ENCODE measurements around the gene PTPRK. TPM values are rescaled to one million over a fixed set of nuclear protein-coding genes. Genes with fewer than 3 reads are reported as not detected.

Gene PTPRK
- total RNA-seq, 4 donors from 2014 or later = 20.0 to 64.2 (median 36.6) TPM

DNA sequence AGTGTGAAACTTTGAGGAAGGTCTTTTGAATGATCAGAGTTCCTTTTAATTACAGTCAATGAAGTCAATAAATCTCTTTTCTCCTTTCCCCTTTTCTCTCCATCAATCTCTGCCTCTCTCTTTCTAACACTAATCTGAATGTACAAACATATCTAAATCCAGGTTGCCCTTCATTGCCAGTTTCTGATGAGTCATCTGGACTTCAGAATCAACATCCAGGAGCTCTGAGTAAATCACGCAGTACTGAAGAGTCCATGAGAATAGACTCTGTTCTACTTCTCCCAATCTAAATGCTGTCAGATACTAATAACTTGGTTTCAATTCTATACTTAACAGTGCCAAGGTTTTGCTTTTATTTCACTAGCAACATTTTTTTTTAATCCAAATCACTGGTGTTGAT, 380.9 kb downstream of the PTPRK start:
- no peaks in the 10 kb centered on the region for H3K4me1 ChIP-seq
- intact Hi-C loops (cut with DNase I; ENCODE audit: low total_unique reads) = no loop called here
- no peaks in the 10 kb centered on the region for H3K27me3 ChIP-seq
- H3K27ac ChIP-seq = no peak overlapping the region
- H3K4me3 ChIP-seq = no peak overlapping the region
- TF ChIP-seq, protein P1, sequence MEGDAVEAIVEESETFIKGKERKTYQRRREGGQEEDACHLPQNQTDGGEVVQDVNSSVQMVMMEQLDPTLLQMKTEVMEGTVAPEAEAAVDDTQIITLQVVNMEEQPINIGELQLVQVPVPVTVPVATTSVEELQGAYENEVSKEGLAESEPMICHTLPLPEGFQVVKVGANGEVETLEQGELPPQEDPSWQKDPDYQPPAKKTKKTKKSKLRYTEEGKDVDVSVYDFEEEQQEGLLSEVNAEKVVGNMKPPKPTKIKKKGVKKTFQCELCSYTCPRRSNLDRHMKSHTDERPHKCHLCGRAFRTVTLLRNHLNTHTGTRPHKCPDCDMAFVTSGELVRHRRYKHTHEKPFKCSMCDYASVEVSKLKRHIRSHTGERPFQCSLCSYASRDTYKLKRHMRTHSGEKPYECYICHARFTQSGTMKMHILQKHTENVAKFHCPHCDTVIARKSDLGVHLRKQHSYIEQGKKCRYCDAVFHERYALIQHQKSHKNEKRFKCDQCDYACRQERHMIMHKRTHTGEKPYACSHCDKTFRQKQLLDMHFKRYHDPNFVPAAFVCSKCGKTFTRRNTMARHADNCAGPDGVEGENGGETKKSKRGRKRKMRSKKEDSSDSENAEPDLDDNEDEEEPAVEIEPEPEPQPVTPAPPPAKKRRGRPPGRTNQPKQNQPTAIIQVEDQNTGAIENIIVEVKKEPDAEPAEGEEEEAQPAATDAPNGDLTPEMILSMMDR (IDR thresholded peaks at IDR 0.05) = no peak
- TF ChIP-seq POLR2A (IDR thresholded peaks at IDR 0.05) = no peak
- H3K9me3 ChIP-seq = no peaks in the 10 kb centered on the region
- no peak for DNase-seq
- no peaks in the 10 kb centered on the region for H3K36me3 ChIP-seq

DNA sequence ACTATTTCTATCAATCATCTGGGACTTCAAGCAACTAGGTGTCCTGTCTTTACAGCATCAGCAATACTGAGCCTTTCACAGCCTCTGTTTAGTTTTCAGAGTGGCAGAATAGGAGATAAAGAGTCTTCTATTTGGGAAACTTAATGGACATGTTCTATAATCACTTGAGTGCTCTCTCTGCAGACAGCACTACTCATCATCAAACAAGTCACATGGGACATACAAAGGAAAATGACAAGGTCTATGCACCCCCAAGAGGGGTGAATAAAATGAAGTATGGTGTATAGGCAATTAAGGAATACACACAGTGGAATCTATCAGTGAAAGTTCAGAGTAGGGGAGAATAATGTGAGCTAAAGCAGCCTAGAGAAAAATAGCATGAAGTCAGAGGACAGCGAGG, 381.7 kb downstream of the PTPRK start:
- DNase-seq = no peak
- TF ChIP-seq, protein P1 (IDR thresholded peaks at IDR 0.05) = no peak
- no peak for TF ChIP-seq POLR2A (IDR thresholded peaks at IDR 0.05)
- no peak overlapping the region for H3K4me3 ChIP-seq
- intact Hi-C loops (cut with DNase I; ENCODE audit: low total_unique reads) = no loop called here
- no peaks in the 10 kb centered on the region for H3K27me3 ChIP-seq
- no peak overlapping the region for H3K27ac ChIP-seq
- no peaks in the 10 kb centered on the region for H3K4me1 ChIP-seq
- H3K9me3 ChIP-seq = no peaks in the 10 kb centered on the region
- no peaks in the 10 kb centered on the region for H3K36me3 ChIP-seq

DNA sequence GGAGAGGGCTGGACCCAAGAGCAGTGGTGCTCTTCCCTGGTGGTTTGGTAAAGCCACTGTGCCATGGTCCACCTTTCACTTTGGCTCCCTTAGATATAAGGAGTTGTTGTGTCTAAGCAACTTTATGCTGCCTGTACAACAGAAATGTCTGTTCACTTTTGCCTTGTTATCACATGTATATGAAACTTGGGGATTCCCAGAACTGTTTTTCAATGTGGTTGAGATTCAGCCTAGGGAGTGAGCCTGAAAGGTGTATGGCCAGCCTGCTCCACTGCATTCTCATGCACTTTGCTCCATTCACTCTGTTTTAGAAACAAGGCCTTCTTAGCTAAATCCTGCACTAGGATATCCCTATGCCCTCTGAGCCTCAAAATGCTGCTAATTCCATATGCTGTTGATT, 385.1 kb downstream of the PTPRK start:
- intact Hi-C loops (cut with DNase I; ENCODE audit: low total_unique reads) = no loop called here
- H3K4me3 ChIP-seq = no peak overlapping the region
- H3K27me3 ChIP-seq = no peaks in the 10 kb centered on the region
- no peaks in the 10 kb centered on the region for H3K4me1 ChIP-seq
- TF ChIP-seq, protein P1 (IDR thresholded peaks at IDR 0.05) = no peak
- TF ChIP-seq POLR2A (IDR thresholded peaks at IDR 0.05) = no peak
- H3K9me3 ChIP-seq = no peaks in the 10 kb centered on the region
- H3K36me3 ChIP-seq = no peaks in the 10 kb centered on the region
- no peak overlapping the region for H3K27ac ChIP-seq
- DNase-seq = no peak

DNA sequence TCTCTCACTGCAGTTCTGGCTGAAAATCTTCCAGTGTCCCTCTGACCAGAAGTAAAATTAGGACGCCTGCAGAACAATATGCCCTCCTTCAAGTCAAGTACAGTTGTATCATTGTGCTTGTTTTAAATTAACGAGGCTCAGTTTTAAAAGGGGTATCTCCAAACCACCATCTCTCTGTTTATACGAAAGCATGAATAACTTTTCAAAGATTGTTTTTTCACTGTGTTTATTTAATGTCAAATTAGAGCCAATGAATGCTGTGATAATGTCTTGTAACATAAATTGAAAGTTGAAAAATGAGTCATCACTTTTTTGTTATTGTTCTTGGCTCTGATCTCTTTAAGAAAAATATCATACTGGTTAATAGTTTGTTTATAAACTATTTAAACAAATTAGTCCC, 388.8 kb downstream of the PTPRK start:
- TF ChIP-seq, protein P1 (IDR thresholded peaks at IDR 0.05) = no peak
- no peak for TF ChIP-seq POLR2A (IDR thresholded peaks at IDR 0.05)
- H3K4me1 ChIP-seq = no peaks in the 10 kb centered on the region
- H3K4me3 ChIP-seq = no peak overlapping the region
- no peaks in the 10 kb centered on the region for H3K9me3 ChIP-seq
- DNase-seq = no peak
- H3K36me3 ChIP-seq = no peaks in the 10 kb centered on the region
- no peaks in the 10 kb centered on the region for H3K27me3 ChIP-seq
- no peak overlapping the region for H3K27ac ChIP-seq
- intact Hi-C loops (cut with DNase I; ENCODE audit: low total_unique reads) = no loop called here

DNA sequence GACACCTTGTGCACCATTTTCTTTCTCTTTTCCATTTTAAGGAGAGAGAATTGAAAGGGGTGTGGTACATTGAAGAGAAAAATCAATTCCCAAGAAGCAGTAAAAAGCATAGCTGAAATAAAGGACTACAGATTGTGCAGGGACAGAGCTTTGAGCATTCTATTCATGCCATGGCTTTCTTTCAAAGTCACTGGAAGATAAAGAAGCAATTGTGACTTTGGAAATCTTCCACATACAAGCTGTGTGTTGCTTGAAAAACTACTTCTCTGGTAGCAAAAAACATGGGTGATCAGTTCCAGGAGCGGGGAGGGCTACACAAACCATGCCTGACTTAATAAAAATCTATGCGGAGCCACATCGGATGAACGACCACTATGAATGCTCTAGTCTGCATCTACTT, 389.4 kb downstream of the PTPRK start:
- H3K36me3 ChIP-seq = no peaks in the 10 kb centered on the region
- H3K27me3 ChIP-seq = no peaks in the 10 kb centered on the region
- intact Hi-C loops (cut with DNase I; ENCODE audit: low total_unique reads) = no loop called here
- no peak for DNase-seq
- TF ChIP-seq, protein P1 (IDR thresholded peaks at IDR 0.05) = no peak
- no peak for TF ChIP-seq POLR2A (IDR thresholded peaks at IDR 0.05)
- no peak overlapping the region for H3K4me3 ChIP-seq
- no peaks in the 10 kb centered on the region for H3K9me3 ChIP-seq
- H3K27ac ChIP-seq = no peak overlapping the region
- H3K4me1 ChIP-seq = no peaks in the 10 kb centered on the region
